Stimulated activated memory B cell treated with anti-CD40 and anti-IgM and Interleukin-4, amounts not matched to agents 10 μg/mL and 1 μg/mL and 100 μg/mL, for 72 hours (primary cell): Measurements from ENCODE around the gene PHACTR1.

Experiments used
- ATAC-seq: fragments of 150-1000 bp; cut with Tn5 transposase; 2 replicates; pipeline ENCODE4 v1.10.0; 2021
- H3K27ac Mint-ChIP-seq: one replicate; pipeline ENCODE4 v1.8.0; 2022; ENCODE audit warnings: mild to moderate bottlenecking, mixed read lengths
- H3K27me3 Mint-ChIP-seq: one replicate; pipeline ENCODE4 v1.8.0; 2022; ENCODE audit warnings: mixed read lengths
- H3K36me3 Mint-ChIP-seq: one replicate; pipeline ENCODE4 v1.8.0; 2022; ENCODE audit warnings: mixed read lengths
- H3K4me1 Mint-ChIP-seq: one replicate; pipeline ENCODE4 v1.8.0; 2022; ENCODE audit warnings: mixed read lengths
- H3K4me3 Mint-ChIP-seq: one replicate; pipeline ENCODE4 v1.8.0; 2022; ENCODE audit warnings: mild to moderate bottlenecking, moderate library complexity, mixed read lengths
- H3K9me3 Mint-ChIP-seq: one replicate; pipeline ENCODE4 v1.8.0; 2022; ENCODE audit warnings: mixed read lengths

PHACTR1 gene

DNA sequence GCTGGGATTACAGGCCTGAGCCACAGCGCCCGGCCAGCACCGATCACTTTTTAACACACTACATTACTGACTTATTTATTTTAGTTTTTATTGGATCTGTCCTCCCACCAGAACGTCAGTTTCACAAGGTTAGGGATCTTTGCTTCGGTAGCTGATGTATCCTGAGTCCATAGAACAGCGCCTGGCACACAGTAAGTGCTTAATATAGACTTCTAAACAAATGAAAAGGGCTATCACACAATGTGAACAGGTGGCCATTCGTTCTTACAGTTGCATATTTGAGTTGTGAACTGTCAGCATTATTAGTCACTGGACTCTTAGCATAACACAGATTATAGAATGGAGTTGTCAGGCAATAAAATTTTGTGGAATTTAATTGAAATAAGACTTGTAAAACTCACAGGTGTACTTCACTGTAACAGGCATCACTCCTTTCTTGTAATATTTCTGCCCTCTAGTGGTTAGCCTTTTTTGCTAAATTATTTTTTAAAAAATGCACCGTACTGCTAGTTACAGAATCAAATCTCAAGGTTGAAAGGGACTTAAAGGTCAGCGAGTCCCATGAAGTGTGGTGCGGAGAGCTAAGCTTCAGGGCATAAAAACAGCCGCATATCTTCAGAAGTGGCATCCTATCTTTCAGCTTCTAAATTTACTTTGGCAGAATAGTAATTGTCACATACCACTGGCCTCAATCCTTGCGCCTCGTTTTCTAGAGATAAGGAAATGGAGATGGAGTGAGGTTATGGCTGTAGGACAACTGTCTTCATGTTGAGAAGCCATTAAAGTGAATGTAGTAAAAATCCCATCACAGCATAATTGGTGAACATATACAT lies 615.2 kb downstream of the PHACTR1 start:
- Mint-ChIP-seq H3K4me1 (peaks cover 21% of the 10 kb centered on the region), H3K36me3 (no peaks in the 10 kb centered on the region), H3K4me3 (no peak overlapping the region), H3K9me3 (no peaks in the 10 kb centered on the region), H3K27ac (peak overlapping the region; percentile 56), H3K27me3 (no peaks in the 10 kb centered on the region)
- no peak for ATAC-seq

DNA sequence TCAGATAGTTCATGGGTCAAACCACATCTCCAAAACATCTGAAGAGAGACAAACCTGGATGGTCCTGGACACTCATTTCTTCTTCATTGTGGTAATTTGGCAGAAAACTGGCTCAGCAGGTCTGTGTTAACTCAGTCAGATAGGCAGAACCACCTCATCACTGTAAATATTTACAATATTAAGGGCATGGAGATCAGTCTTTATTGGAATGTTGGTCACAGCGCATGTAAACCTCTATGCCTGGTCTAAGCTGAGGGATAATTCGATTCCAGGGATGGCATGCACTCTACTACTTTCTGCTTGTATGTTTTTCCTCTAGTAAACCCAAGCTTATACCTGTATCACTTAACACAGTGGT lies 615.8 kb downstream of the PHACTR1 start:
- H3K4me1 Mint-ChIP-seq = peaks cover 22% of the 10 kb centered on the region
- H3K27me3 Mint-ChIP-seq = no peaks in the 10 kb centered on the region
- H3K27ac Mint-ChIP-seq = no peak overlapping the region
- no peaks in the 10 kb centered on the region for H3K9me3 Mint-ChIP-seq
- no peak overlapping the region for H3K4me3 Mint-ChIP-seq
- H3K36me3 Mint-ChIP-seq = no peaks in the 10 kb centered on the region
- ATAC-seq = no peak

- Mint-ChIP-seq H3K27me3 (no peaks in the 10 kb centered on the region), H3K4me1 (peaks cover 20% of the 10 kb centered on the region), H3K36me3 (no peaks in the 10 kb centered on the region), H3K4me3 (no peak overlapping the region), H3K27ac (no peak overlapping the region), H3K9me3 (no peaks in the 10 kb centered on the region)
- no peak for ATAC-seq
These were observed 618.4 kb downstream of the PHACTR1 start for GRCh38 chr6:13334953-13335352.

DNA sequence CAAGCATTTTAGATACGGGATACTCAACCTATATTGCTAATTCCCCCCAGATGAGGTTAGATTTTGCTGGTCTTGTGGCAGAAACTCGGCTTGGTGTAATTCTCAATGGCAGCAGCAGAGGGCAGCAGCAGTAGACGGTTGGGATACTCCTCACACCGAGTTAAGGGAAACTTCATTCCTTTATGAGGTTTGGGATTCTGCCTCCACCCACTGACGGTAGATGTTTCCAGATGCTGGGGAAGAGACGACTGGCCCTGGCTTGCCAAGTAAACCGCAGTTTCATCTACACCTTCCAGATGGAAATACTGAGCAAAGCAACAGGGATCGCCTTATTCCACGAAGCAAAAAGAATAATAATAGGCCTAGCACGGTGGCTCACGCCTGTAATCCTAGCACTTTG lies 620.0 kb downstream of the PHACTR1 start:
- Mint-ChIP-seq H3K9me3 (no peaks in the 10 kb centered on the region), H3K27ac (no peak overlapping the region), H3K27me3 (no peaks in the 10 kb centered on the region), H3K4me1 (peaks cover 33% of the 10 kb centered on the region), H3K36me3 (no peaks in the 10 kb centered on the region), H3K4me3 (no peak overlapping the region)
- ATAC-seq = no peak

- Mint-ChIP-seq H3K36me3 (peaks cover 6% of the 10 kb centered on the region), H3K27ac (peak overlapping the region; percentile 66), H3K27me3 (no peaks in the 10 kb centered on the region), H3K4me1 (peaks cover 33% of the 10 kb centered on the region), H3K4me3 (no peak overlapping the region), H3K9me3 (peaks cover 9% of the 10 kb centered on the region)
- ATAC-seq = no peak
These were observed 621.5 kb downstream of the PHACTR1 start for GRCh38 chr6:13338038-13338437.
